Smooth muscle cell (in vitro differentiated cells): ENCODE results near the gene ARHGAP25. TPM values are rescaled to one million over a fixed set of nuclear protein-coding genes. Genes with fewer than 3 reads are reported as not detected.
A peak's percentile ranks its signal among the peaks of the same experiment; 100 is the strongest.

ENCODE experiments used
- DNase-seq: peaks from one replicate; lab custom pipeline; 2025; ENCODE audit not compliant: unreplicated experiment; lab: John Stamatoyannopoulos, UW
- H2AFZ ChIP-seq: fragments of 200-600 bp; sonication (generic); 2 replicates; pipeline ENCODE4 v1.6.0; 2016; ENCODE audit warnings: antibody characterized with exemption, low read depth, mild to moderate bottlenecking
- H3F3A ChIP-seq: fragments of 200-600 bp; sonication (generic); 2 replicates; pipeline ENCODE4 v1.6.0; 2017; ENCODE audit warnings: antibody characterized with exemption, low read depth
- H3K27ac ChIP-seq: fragments of 200-600 bp; sonication (generic); 2 replicates; pipeline ENCODE4 v1.5.1; 2016; ENCODE audit warnings: low read depth, mild to moderate bottlenecking
- H3K27me3 ChIP-seq: fragments of 200-600 bp; sonication (generic); 2 replicates; pipeline ENCODE4 v1.6.1; 2016; ENCODE audit warnings: low read depth, mild to moderate bottlenecking
- H3K36me3 ChIP-seq: fragments of 200-600 bp; sonication (generic); 2 replicates; pipeline ENCODE4 v1.5.1; 2016; ENCODE audit warnings: low read depth
- H3K4me1 ChIP-seq: fragments of 200-600 bp; sonication (generic); 2 replicates; pipeline ENCODE4 v1.5.1; 2016; ENCODE audit warnings: low read depth
- H3K4me2 ChIP-seq: fragments of 200-600 bp; sonication (generic); 2 replicates; pipeline ENCODE4 v1.6.0; 2016; ENCODE audit warnings: mild to moderate bottlenecking
- H3K4me3 ChIP-seq: fragments of 200-600 bp; sonication (generic); 2 replicates; pipeline ENCODE4 v1.5.1; 2016; ENCODE audit warnings: mild to moderate bottlenecking
- H3K79me2 ChIP-seq: fragments of 200-600 bp; sonication (generic); 2 replicates; pipeline ENCODE4 v1.6.0; 2016; ENCODE audit warnings: low read depth, mild to moderate bottlenecking
- H3K9ac ChIP-seq: fragments of 200-600 bp; sonication (generic); 2 replicates; pipeline ENCODE4 v1.6.0; 2016; ENCODE audit warnings: low read depth
- H3K9me3 ChIP-seq: fragments of 200-600 bp; sonication (generic); replicated peaks from 2 replicates; pipeline ENCODE4 v1.5.1; 2016; ENCODE audit warnings: low read depth
- H4K20me1 ChIP-seq: fragments of 200-600 bp; sonication (generic); 2 replicates; pipeline ENCODE4 v1.6.0; 2016; ENCODE audit warnings: low read depth
- CTCF ChIP-seq: fragments of 200-600 bp; sonication (generic); IDR thresholded peaks from 2 replicates; pipeline ENCODE4 v1.5.1; 2017; ENCODE audit warnings: borderline replicate concordance, mild to moderate bottlenecking, antibody characterized with exemption; ENCODE audit not compliant: insufficient read depth, poor library complexity, severe bottlenecking
- WGBS: methylation state at CpG from one replicate; pipeline ENCODE4 v1.1.7; 2016; ENCODE audit warnings: low lambda C conversion rate; 5-methylcytosine and 5-hydroxymethylcytosine counted together
- polyA plus RNA-seq: library from polyadenylated mRNA; unstranded; fragments of >200 nt; fragmentation: Nextera tagmentation; extraction: Ambion mirVana; gene quantifications from 2 replicates; pipeline ENCODE4 v1.2.1, GENCODE V29; 2016
- total RNA-seq: library from RNA; depleted of rRNA; stranded (reverse); fragments of >200 nt; gene quantifications from 2 replicates; pipeline ENCODE4 v1.2.3, GENCODE V29; 2014

ARHGAP25 gene
- total and polyA plus RNA-seq, 2 experiments from 2014 or later = 1.5 to 2.0 TPM

- Histone ChIP-seq H3K36me3 (no peaks in the 10 kb centered on the region), H3K4me3 (no peak overlapping the region), H4K20me1 (no peaks in the 10 kb centered on the region), H3K9ac (no peak overlapping the region), H3K9me3 (no peaks in the 10 kb centered on the region), H3F3A (no peaks in the 10 kb centered on the region), H2AFZ (no peak overlapping the region), H3K4me2 (no peak overlapping the region), H3K79me2 (no peaks in the 10 kb centered on the region), H3K27me3 (peaks cover 53% of the 10 kb centered on the region), H3K4me1 (peaks cover 6% of the 10 kb centered on the region), H3K27ac (no peak overlapping the region)
- no peak for DNase-seq
- TF ChIP-seq CTCF = no peak
Observed at GRCh38 chr2:68865108-68865507, 130.5 kb downstream of the ARHGAP25 start.

- no peak overlapping the region for H3K9ac ChIP-seq
- H3K4me2 ChIP-seq = no peak overlapping the region
- H3K79me2 ChIP-seq = no peaks in the 10 kb centered on the region
- H3K36me3 ChIP-seq = no peaks in the 10 kb centered on the region
- DNase-seq = no peak
- peaks cover 11% of the 10 kb centered on the region for H3K27me3 ChIP-seq
- H3K4me1 ChIP-seq = no peaks in the 10 kb centered on the region
- no peaks in the 10 kb centered on the region for H4K20me1 ChIP-seq
- H3K4me3 ChIP-seq = no peak overlapping the region
- no peak overlapping the region for H2AFZ ChIP-seq
- no peak overlapping the region for H3K27ac ChIP-seq
- 37% methylated on average over 2 of the region's 2 CpGs for WGBS
- TF ChIP-seq CTCF = no peak
- H3K9me3 ChIP-seq = no peaks in the 10 kb centered on the region
- no peaks in the 10 kb centered on the region for H3F3A ChIP-seq
Observed at GRCh38 chr2:68870215-68870614, 135.6 kb downstream of the ARHGAP25 start.

- no peaks in the 10 kb centered on the region for H3K9me3 ChIP-seq
- no peak within 1 kb of the TSS for H3K27ac ChIP-seq
- H2AFZ ChIP-seq = no peak within 1 kb of the TSS
- peak within 1 kb of the TSS; percentile 23 for H3K4me2 ChIP-seq
- H3K4me3 ChIP-seq = no peak within 1 kb of the TSS
- no peak within 1 kb of the TSS for H3K9ac ChIP-seq
- H3K4me1 ChIP-seq = no peaks in the 10 kb centered on the region
- no peaks in the 10 kb centered on the region for H4K20me1 ChIP-seq
- H3K27me3 ChIP-seq = peaks cover 9% of the 10 kb centered on the region
- no peaks in the 10 kb centered on the region for H3K79me2 ChIP-seq
- H3F3A ChIP-seq = no peaks in the 10 kb centered on the region
- DNase-seq = no peak
- no peaks in the 10 kb centered on the region for H3K36me3 ChIP-seq
- no peak for TF ChIP-seq CTCF
- WGBS = 67% methylated on average over 6 of the region's 6 CpGs
Observed at GRCh38 chr2:68871159-68871764, 136.7 kb downstream of the ARHGAP25 start, which contains the start of gene BMP10. TSS of gene BMP10 (minus strand) at chr2:68871397. CDS start at chr2:68871358, 39 bp downstream.

Other genes with a start within 250 kb of the ARHGAP25 start
- gene PROKR1, start 91.2 kb upstream of the ARHGAP25 start, total RNA-seq = not detected in 2 replicates
- not detected in 2 replicates for gene PROKR1, start 91.2 kb upstream of the ARHGAP25 start, polyA plus RNA-seq
- gene BMP10, start 136.6 kb downstream of the ARHGAP25 start, total RNA-seq = 0.22 TPM in 1 of 2 replicates, not detected in the other
- not detected in 2 replicates for gene BMP10, start 136.6 kb downstream of the ARHGAP25 start, polyA plus RNA-seq
- gene GKN2, start 218.1 kb downstream of the ARHGAP25 start, total RNA-seq = not detected in 2 replicates
- gene GKN2, start 218.1 kb downstream of the ARHGAP25 start, polyA plus RNA-seq = not detected in 2 replicates
- not detected in 2 replicates for gene GKN1, start 239.8 kb downstream of the ARHGAP25 start, total RNA-seq
- gene GKN1, start 239.8 kb downstream of the ARHGAP25 start, polyA plus RNA-seq = 1.4 TPM in 1 of 2 replicates, not detected in the other